Posterior vena cava (tissue), 2 donors: ENCODE data around the gene GPR135. TPM values are rescaled to one million over a fixed set of nuclear protein-coding genes. Genes with fewer than 3 reads are reported as not detected.

ENCODE experiments used
- DNase-seq: peaks from one replicate; pipeline ENCODE4 v3.0.0-alpha.2; 2020; ENCODE audit warnings: low spot score
- intact Hi-C, 2 donors: fragments of 100-400 bp; cut with DNase I; formaldehyde crosslinking; loops; one replicate each; pipeline versions ENCODE4 v1.14.1 to v1.14.2; 2022 to 2023
- long read RNA-seq, 2 donors: library from polyadenylated mRNA; unstranded; transcript quantifications; one replicate each; pipeline ENCODE4 v2.0.0, GENCODE V29; 2020 to 2021
- total RNA-seq, 2 donors: library from RNA; stranded (reverse); fragmentation: NEBNext Ultra II Directional; extraction: Animal tissue kit (Norgen Biotek cat#: 25700); gene quantifications; one replicate each; pipeline ENCODE4 v1.2.1, GENCODE V29; 2021
- donor health status: DM: yes; HTN: yes; CAD: no.
- donor health status: DM: yes; HTN: yes; CAD: no.

GPR135 gene, protein sequence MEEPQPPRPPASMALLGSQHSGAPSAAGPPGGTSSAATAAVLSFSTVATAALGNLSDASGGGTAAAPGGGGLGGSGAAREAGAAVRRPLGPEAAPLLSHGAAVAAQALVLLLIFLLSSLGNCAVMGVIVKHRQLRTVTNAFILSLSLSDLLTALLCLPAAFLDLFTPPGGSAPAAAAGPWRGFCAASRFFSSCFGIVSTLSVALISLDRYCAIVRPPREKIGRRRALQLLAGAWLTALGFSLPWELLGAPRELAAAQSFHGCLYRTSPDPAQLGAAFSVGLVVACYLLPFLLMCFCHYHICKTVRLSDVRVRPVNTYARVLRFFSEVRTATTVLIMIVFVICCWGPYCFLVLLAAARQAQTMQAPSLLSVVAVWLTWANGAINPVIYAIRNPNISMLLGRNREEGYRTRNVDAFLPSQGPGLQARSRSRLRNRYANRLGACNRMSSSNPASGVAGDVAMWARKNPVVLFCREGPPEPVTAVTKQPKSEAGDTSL
- 1 to 10 TPM; 7.5 to 8.1 TPM for total RNA-seq
- long read RNA-seq, donor 1, full-length matches to known transcripts, result 11 of 11 reads
- long read RNA-seq, donor 1, partial matches to known transcripts, result 0 of 11 reads
- long read RNA-seq, donor 1, other reads (novel, unspliced or antisense), result 0 of 11 reads
- long read RNA-seq, donor 2, full-length matches to known transcripts, result 7 of 7 reads
- long read RNA-seq, donor 2, partial matches to known transcripts, result 0 of 7 reads
- long read RNA-seq, donor 2, other reads (novel, unspliced or antisense), result 0 of 7 reads

DNA sequence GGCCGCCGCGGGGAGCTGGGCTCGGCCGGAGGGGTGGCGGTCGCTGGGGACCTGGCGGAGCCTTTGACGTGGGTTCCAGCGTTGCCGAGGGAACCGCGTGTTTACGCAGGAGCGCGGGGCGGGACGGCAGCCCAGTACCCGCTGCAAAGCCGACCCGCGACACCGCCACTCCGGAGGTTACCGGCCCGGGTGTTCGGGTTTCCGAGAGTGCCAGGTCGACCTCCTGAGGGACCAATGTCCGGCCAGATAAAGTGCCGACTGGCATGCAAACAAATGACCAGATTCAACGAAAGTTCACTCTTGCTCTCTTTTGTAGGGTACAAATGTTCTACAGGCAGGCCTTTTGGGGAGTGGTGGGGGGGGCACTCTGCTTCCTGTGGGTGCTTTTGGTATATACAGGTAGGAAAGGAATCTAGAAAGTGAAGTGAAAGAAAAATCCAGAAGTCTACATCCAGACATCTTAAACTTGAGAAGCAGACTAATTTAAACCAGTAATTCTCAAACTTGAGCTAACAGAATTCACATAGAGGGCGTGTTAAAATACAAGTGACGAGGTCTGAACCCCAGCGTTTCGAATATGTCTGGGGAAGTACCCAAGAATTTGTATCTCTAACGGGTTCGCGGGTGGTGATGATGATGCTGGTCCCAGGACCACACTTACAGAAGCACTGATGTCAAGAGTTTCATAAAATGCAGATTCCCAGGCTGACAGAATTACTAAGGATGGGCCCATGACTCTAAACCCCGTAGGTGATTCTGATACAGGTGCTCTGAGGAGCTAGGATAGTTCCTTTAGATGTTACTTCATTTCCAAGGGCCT is at the start of gene GPR135:
TSS of gene GPR135 (minus strand) at position 65 of the 820 bp plus-strand sequence. CDS start 154 bp downstream, outside the sequence.
- intact Hi-C loops, result no loop called here
- DNase-seq, result no peak

DNA sequence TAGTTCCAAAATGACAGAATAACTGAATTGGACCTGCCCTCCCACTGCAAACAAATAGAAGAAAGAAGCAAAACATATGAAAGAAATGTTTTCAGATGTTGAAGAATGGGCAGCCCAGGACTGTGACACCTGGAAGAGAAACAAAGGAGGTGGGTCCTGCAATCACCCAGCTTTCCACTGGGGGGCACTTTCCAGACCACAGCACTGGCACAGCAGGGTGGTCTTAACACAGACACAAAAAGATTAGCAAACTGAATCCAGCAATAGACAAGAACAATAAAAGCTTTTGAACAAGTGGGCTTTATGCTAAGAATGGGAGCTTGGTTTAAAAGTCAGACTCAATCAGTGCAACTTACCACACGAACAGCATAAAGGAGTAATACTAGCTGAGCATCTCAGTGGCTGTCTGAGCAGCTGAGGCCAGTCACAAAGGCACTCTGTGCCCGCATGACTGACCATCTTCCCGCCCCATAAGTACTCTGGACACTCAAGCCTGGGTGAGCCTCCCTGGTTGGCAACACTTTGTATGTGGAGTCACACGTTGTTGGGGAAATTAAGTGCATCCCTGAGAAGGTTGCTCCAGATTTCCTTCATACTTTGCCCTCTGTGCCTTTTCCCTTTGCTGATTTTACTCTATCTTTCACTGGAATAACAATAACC is 46.9 kb upstream of the GPR135 start:
- DNase-seq, result no peak
- intact Hi-C loops, result no loop called here

- DNase-seq, result no peak
- intact Hi-C loops, result no loop called here
Observed at GRCh38 chr14:59510966-59511365, 45.8 kb upstream of the GPR135 start.

GRCh38 chr14:59510001-59510400 is 44.8 kb upstream of the GPR135 start:
- no peak for DNase-seq
- intact Hi-C loops, result no loop called here

GRCh38 chr14:59509101-59509500 is 43.9 kb upstream of the GPR135 start:
- DNase-seq, result no peak
- intact Hi-C loops, result no loop called here

GRCh38 chr14:59507752-59508103 is 42.5 kb upstream of the GPR135 start:
- DNase-seq, result no peak
- intact Hi-C loops, result no loop called here

- intact Hi-C loops, result no loop called here
- DNase-seq, result no peak
Observed at GRCh38 chr14:59507063-59507751, 42.0 kb upstream of the GPR135 start.

GRCh38 chr14:59503256-59503655 is 38.1 kb upstream of the GPR135 start:
- DNase-seq, result no peak
- intact Hi-C loops, result no loop called here

DNA sequence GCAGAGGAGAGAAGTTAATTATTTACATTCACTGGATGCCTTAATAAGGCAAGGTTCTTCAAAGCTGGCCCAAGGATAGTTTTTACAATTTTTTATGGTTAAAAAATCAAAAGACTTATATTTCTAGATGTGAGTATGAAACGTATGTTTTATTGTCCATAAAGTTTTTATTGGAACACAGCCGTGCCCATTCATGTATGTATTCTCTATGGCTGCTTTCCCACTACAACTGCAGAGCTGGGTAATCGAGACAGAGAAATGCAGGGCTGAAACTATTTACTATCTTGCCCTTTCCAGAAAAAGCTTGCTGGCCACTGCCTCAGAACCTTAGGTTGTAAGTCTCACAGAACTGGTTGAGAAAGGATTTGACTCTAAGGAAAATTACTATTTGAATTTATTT is 35.6 kb upstream of the GPR135 start:
- intact Hi-C loops, result no loop called here
- DNase-seq, result no peak

DNA sequence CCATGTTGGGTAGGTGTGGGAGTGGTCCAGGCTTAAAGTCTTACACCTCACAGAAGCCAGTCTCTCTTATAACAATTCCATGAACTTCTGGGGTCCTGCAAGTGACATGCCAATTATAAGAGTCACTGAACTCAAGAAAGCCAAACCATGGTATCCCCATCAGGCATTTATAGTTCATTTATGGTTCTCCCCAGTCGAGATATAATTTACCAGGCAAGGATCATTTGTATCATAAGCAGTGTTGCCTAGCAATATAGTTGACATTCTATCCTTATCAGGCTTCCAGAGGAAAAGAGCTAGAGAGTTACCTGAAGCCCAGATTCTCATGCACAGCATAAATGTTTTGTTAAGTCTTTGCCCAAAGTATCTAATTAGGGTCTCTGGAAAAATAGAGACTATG is 27.2 kb upstream of the GPR135 start:
- no peak for DNase-seq
- intact Hi-C loops, result no loop called here

GRCh38 chr14:59490756-59491155 is 25.6 kb upstream of the GPR135 start:
- intact Hi-C loops, result no loop called here
- no peak for DNase-seq

DNA sequence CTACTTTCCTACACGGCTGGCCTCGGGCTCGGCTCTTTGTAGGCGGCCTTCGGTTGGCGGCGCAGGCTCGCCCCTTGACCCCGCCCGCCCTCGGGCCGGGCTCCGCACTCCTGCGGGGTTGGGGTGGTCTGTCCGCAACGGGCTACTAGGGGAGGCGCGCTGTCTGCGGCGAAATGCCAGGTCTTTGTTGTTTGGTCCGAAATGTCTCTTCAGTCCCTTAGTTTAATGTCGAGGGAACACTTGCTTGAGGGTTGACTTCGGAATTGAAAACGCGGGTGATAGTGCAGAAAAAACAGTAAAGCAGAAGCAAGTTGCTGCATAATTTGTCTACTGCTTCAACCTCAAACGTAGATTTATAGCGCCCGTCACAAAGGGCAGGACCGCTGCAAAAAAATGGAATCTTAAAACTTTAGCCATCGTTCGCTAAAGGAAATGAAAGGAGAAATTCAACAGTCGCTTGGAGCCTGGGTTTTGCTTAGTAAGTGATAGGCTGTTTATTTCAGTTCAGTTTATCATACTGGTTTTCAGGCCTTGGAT is 19.5 kb upstream of the GPR135 start:
- DNase-seq, result no peak
- intact Hi-C loops, result no loop called here

DNA sequence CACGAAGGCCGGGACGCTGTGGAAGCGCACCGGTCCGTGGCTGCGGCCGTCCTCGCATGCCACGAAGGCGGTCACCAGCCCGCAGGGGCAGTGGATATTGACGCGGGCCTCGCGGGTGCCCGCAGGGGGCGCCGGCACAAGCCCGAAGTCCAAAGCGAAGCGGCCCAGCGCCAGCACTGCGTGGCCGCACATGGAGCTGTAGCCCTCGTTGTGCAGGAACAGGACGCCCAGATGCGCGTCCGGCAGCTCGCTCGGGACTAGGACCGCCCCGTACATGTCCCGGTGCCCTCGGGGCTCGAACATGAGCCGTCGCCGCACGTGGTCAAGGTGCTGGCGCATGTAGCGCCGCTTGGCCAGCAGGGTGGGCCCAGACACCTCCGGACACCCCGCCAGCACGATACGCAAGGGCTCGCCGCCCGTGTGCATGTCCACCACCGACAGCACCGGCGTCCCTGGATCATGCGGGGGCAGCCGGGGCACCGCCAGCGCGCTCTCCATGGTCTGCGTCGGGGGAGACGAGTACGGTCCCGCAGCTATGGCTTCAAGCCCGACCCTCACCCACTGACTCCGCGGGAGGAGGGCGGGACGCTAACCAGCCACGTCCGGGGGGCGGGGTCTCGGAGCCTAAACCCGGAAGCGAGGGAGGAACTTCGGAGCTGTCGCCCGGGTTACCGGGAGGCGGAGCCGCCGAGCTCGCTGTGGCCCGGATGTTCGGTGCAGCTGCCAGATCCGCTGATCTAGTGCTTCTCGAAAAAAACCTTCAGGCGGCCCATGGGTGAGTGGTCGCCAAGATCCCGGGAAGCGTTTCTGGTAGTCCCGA is 18.8 kb upstream of the GPR135 start, which contains the start of the genes JKAMP and L3HYPDH:
TSS of gene JKAMP (plus strand) at position 699 of the 820 bp plus-strand sequence. CDS start at position 772, 73 bp downstream.
TSS of gene L3HYPDH (minus strand) at position 590 of the 820 bp plus-strand sequence. CDS start at position 498, 92 bp downstream.
- peak; percentile 99 for DNase-seq
- intact Hi-C loops, result no loop called here

GRCh38 chr14:59483363-59483762 is 18.2 kb upstream of the GPR135 start:
- no peak for DNase-seq
- intact Hi-C loops, result no loop called here

GRCh38 chr14:59482541-59483331 is 17.6 kb upstream of the GPR135 start:
- DNase-seq, result no peak
- intact Hi-C loops, result no loop called here

GRCh38 chr14:59481871-59482540 is 16.8 kb upstream of the GPR135 start:
- DNase-seq, result no peak
- intact Hi-C loops, result no loop called here
